HepG2 (cell line): Measurements from ENCODE around the gene FXYD6. TPM values are rescaled to one million over a fixed set of nuclear protein-coding genes. Genes with fewer than 3 reads are reported as not detected.
A peak's percentile ranks its signal among the peaks of the same experiment; 100 is the strongest.

Experiments
- ATAC-seq: fragments of 200-7000 bp; cut with Tn5 transposase; 3 replicates; pipeline ENCODE4 v1.9.1; 2020; ENCODE audit warnings: mild to moderate bottlenecking, moderate library complexity
- BruUV-seq: library from RNA; stranded (reverse); fragments of 400-500 nt; replicated peaks from 2 replicates; lab custom pipeline; 2021; lab: Mats Ljungman, UMichigan
- CTCF ChIA-PET: fragments of 300-600 bp; formaldehyde crosslinking; extraction: SDS; loops from one replicate; lab custom pipeline; 2021; ENCODE audit warnings: low total read pairs, inconsistent platforms, low intra/inter-chr PET ratio; lab: Yijun Ruan, JAX
- POLR2A ChIA-PET: fragments of 350-600 bp; sonication (Branson Sonifier 250); formaldehyde crosslinking; loops from one replicate; lab custom pipeline; 2020; ENCODE audit warnings: antibody characterized with exemption, inconsistent platforms; lab: Yijun Ruan, JAX
- DNase-seq: peaks from one replicate; pipeline ENCODE4 v3.0.0-alpha.2; 2015; ENCODE audit warnings: low spot score
- FAIRE-seq: peaks from 3 replicates; lab custom pipeline; 2011; peaks lifted over from hg19 to GRCh38; lab: Jason Lieb, UNC
- H2AFZ ChIP-seq: one replicate; pipeline ENCODE4 v1.6.1; 2011; ENCODE audit warnings: low read length, inconsistent platforms
- H3K27ac ChIP-seq: fragments of 300-600 bp; 3 replicates; pipeline ENCODE4 v1.8.0; 2011; ENCODE audit warnings: mixed run types, mild to moderate bottlenecking, mixed read lengths, low read length, inconsistent platforms; ENCODE audit not compliant: insufficient read depth; ENCODE audit errors: extremely low read length
- H3K27me3 ChIP-seq, 2 experiments: fragments of 200-600 bp in 1 of 2; 2 replicates in 1 of 2; 3 replicates in 1 of 2; pipeline versions ENCODE4 v1.6.0 to v1.8.0; 2011; ENCODE audit warnings: low read length in 2 of 2, mild to moderate bottlenecking in 2 of 2, moderate library complexity in 2 of 2, inconsistent platforms in 1 of 2; ENCODE audit not compliant: insufficient read depth in 2 of 2, control insufficient read depth in 1 of 2
- H3K36me3 ChIP-seq, 2 experiments: fragments of 200-600 bp in 1 of 2; replicated peaks in 1 of 2; 2 replicates in 1 of 2; 3 replicates in 1 of 2; pipeline versions ENCODE4 v1.5.1 to v1.8.0; 2011; ENCODE audit warnings: low read length in 2 of 2, inconsistent platforms in 1 of 2; ENCODE audit not compliant: insufficient read depth in 2 of 2, control insufficient read depth in 1 of 2
- H3K4me1 ChIP-seq: 2 replicates; pipeline ENCODE4 v1.5.1; 2012; ENCODE audit warnings: low read length, inconsistent platforms; ENCODE audit not compliant: insufficient read depth
- H3K4me2 ChIP-seq: 2 replicates; pipeline ENCODE4 v1.6.0; 2011; ENCODE audit warnings: low read depth, low read length, inconsistent platforms
- H3K4me3 ChIP-seq, 3 experiments: fragments of 200-600 bp in 1 of 3; sonication (generic), shearing (Covaris generic) in 1 of 3; replicated peaks in 1 of 3; 2 replicates each; pipeline ENCODE4 v1.5.1; 2011 to 2016; ENCODE audit warnings: low read length in 3 of 3, inconsistent platforms in 2 of 3, low read depth in 2 of 3, mild to moderate bottlenecking in 2 of 3, control low read depth in 1 of 3, mixed read lengths in 1 of 3; ENCODE audit not compliant: insufficient read depth in 1 of 3
- H3K79me2 ChIP-seq: one replicate; pipeline ENCODE4 v1.6.1; 2011; ENCODE audit warnings: low read length, inconsistent platforms; ENCODE audit not compliant: insufficient read depth
- H3K9ac ChIP-seq: 2 replicates; pipeline ENCODE4 v1.6.0; 2011; ENCODE audit warnings: mild to moderate bottlenecking, low read depth, low read length, inconsistent platforms; ENCODE audit not compliant: insufficient read depth
- H3K9me3 ChIP-seq: 2 replicates; pipeline ENCODE4 v1.5.1; 2012; ENCODE audit warnings: mild to moderate bottlenecking, low read length
- H4K20me1 ChIP-seq: 2 replicates; pipeline ENCODE4 v1.6.0; 2011; ENCODE audit warnings: inconsistent platforms, mild to moderate bottlenecking, low read length, moderate library complexity; ENCODE audit not compliant: insufficient read depth
- HOXA3 ChIP-seq: sonication (generic); formaldehyde crosslinking; IDR thresholded peaks from 2 replicates; pipeline ENCODE4 v1.5.0; 2020; ENCODE audit warnings: missing genetic modification reagents
- MAFK ChIP-seq, 2 experiments: IDR thresholded peaks in 1 of 2; conservative IDR thresholded peaks in 1 of 2; 2 replicates each; pipeline ENCODE4 v1.6.1; 2011; ENCODE audit warnings: improper control_type of control experiment in 2 of 2, low read length in 2 of 2
- ZBED4 ChIP-seq: sonication (generic); formaldehyde crosslinking; IDR thresholded peaks from 2 replicates; pipeline ENCODE4 v1.4.0; 2020; ENCODE audit warnings: missing genetic modification reagents, borderline replicate concordance
- ZNF7 ChIP-seq: IDR thresholded peaks from 2 replicates; pipeline ENCODE4 v1.6.1; 2016; ENCODE audit warnings: missing biosample characterization, missing genetic modification reagents
- WGBS: methylation state at CpG from one replicate; pipeline ENCODE4 v1.1.6; 2017; ENCODE audit warnings: low lambda C conversion rate; 5-methylcytosine and 5-hydroxymethylcytosine counted together
- in situ Hi-C: cut with HindIII; loops from 2 replicates; pipeline ENCODE4 v1.10.0; 2017; ENCODE audit warnings: low pct_unique_long_range_greater_than_20kb; ENCODE audit not compliant: extremely low pct_ligation_motif_present
- intact Hi-C: fragments of 100-400 bp; cut with micrococcal nuclease; formaldehyde crosslinking; loops from one replicate; pipeline ENCODE4 v1.10.0; 2022; ENCODE audit not compliant: unreplicated experiment
- polyA plus RNA-seq, 8 experiments: library from polyadenylated mRNA; depleted of rRNA in 3 of 8; stranded (reverse) in 7 of 8; unstranded in 1 of 8; fragments of >200 nt; fragmentation: Illumina TruSeq in 4 of 8; extraction: Trizol in 4 of 8; gene quantifications; 2 replicates each; pipeline versions ENCODE4 v1.2.1 to v1.2.3, GENCODE V29; 2011 to 2016; ENCODE audit warnings: low read depth in 4 of 8, missing spikeins in 1 of 8, mixed read lengths in 1 of 8; ENCODE audit not compliant: insufficient read depth in 1 of 8
- total RNA-seq, 5 experiments: library from RNA; depleted of rRNA; stranded (reverse); fragments of >200 nt; fragmentation: Illumina TruSeq; extraction: Trizol; gene quantifications; 2 replicates each; pipeline ENCODE4 v1.2.3, GENCODE V29; 2016; ENCODE audit warnings: low read depth in 1 of 5

Gene FXYD6
- total and polyA plus RNA-seq, 2 of the 13 experiments (the other 11 are each of a cell fraction or from before 2014, with no cell fraction given): not detected

DNA sequence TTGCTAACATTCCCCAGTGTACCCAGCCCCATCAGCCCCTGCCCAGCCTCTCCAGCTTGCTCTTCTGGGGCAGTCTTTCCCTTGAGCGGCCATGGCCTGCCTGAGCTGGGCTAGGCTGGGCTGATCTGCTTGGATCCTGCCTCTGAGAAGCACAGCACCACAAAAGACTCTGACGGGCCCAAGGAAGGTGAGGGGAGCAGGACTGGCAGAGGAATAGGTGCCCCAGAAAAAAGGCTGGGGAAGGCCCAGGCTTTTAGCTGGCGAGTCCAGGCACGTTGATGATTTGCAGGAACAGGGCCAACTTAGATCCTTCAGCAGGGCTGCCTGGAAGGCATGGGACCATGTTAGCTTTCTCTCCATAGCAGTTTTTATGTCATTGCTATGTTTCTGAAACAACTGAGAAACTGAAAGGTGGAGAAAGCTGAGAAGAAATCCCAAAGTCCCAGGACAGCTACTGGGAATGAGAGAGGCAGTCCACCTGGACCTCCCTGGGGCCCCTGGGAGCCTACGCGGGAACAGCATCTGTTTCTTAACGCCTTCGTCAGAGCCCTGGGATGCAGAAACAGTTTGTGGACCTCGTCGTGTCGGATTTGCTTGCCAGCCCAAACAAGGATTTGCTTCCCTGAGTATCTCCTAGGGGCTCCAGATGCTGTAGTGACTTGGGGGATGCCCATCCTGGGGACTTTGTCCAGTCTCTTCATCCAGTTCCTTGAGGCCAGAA lies 24.4 kb upstream of the FXYD6 start (continued):
- TF ChIP-seq ZBED4 (CRISPR knock-in tag): no peak
- TF ChIP-seq HOXA3: no peak

- intact Hi-C loops (loop anchor here (10.0 kb wide), 1 partner anchor 55 kb away; no protein-coding TSS in a partner anchor), in situ Hi-C loops (no loop called here)
- ChIA-PET POLR2A (no interaction called here), CTCF (no interaction called here)
- no peak overlapping the region for H2AFZ ChIP-seq
- H3K4me1 ChIP-seq: no peaks in the 10 kb centered on the region
- ATAC-seq (no peak), DNase-seq (no peak), FAIRE-seq (no peak)
- no peaks in the 10 kb centered on the region for H3K36me3 ChIP-seq
- 7% methylated on average over 4 of the region's 4 CpGs for WGBS
- no peak overlapping the region for H3K4me3 ChIP-seq
- H3K27me3 ChIP-seq: peaks cover 4 to 55% of the 10 kb centered on the region in 2 experiments; a peak in 3 of 5 replicates
- no peak overlapping the region for H3K27ac ChIP-seq
- no TSS peak for BruUV-seq
- no peaks in the 10 kb centered on the region for H4K20me1 ChIP-seq
- H3K4me2 ChIP-seq: no peak overlapping the region
- no peak overlapping the region for H3K9ac ChIP-seq
- H3K9me3 ChIP-seq: no peaks in the 10 kb centered on the region
- no peaks in the 10 kb centered on the region for H3K79me2 ChIP-seq
- TF ChIP-seq ZNF7 (CRISPR knock-in tag): no peak
- TF ChIP-seq MAFK (conservative IDR thresholded peaks at IDR 0.05 in 1 of 2, IDR thresholded peaks at IDR 0.05 in 1 of 2; ENCODE audit: low read length in 2 of 2): 0 out of 4 replicates have a peak, but pooled peaks of 1 of the 2 experiments have one; percentile 31
Observed at GRCh38 chr11:117900121-117900648, 23.7 kb upstream of the FXYD6 start.
